OCI-LY3 (cell line): ENCODE data around the gene ZNF208.

Experiments used
- EZH2phosphoT487 ChIP-seq: fragments of 200-600 bp; shearing (Covaris generic); IDR thresholded peaks from 2 replicates; pipeline ENCODE4 v1.6.1; 2018; ENCODE audit warnings: antibody characterized with exemption, mixed run types, low read depth
- TF ChIP-seq, protein P1 (sequence below): fragments of 200-600, 300-600 bp; sonication (generic); IDR thresholded peaks from 2 replicates; pipeline ENCODE4 v1.5.1; 2014; ENCODE audit warnings: antibody characterized with exemption, low read length, low read depth

DNA sequence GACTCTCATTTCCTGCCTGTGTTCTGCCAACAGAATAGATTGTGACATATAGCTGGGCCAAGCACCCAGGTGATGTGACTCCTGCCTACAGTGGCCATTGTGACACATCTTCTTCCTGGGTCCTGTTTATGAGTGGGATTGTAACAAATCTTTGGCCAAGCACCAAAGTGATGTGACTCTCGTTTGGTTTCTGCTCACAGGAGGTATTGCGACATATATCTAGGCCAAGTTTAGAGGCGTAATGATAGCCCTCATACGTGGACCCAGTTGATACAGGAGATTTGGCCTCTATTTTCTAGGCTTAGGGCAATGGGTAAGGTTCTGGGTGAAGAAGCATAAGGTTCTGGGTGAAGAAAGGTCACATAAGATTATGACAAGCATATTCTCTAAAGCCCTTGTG lies 76.2 kb downstream of the ZNF208 start:
- TF ChIP-seq, protein P1, sequence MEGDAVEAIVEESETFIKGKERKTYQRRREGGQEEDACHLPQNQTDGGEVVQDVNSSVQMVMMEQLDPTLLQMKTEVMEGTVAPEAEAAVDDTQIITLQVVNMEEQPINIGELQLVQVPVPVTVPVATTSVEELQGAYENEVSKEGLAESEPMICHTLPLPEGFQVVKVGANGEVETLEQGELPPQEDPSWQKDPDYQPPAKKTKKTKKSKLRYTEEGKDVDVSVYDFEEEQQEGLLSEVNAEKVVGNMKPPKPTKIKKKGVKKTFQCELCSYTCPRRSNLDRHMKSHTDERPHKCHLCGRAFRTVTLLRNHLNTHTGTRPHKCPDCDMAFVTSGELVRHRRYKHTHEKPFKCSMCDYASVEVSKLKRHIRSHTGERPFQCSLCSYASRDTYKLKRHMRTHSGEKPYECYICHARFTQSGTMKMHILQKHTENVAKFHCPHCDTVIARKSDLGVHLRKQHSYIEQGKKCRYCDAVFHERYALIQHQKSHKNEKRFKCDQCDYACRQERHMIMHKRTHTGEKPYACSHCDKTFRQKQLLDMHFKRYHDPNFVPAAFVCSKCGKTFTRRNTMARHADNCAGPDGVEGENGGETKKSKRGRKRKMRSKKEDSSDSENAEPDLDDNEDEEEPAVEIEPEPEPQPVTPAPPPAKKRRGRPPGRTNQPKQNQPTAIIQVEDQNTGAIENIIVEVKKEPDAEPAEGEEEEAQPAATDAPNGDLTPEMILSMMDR = no peak
- TF ChIP-seq EZH2phosphoT487 = no peak
